ENCODE measurements around the gene COL15A1.
"Not testable (repeated sequence)": the region's sequence is repeated elsewhere in the genome, so short reads cannot be mapped to it uniquely, and the experiment has no call there.

Gene COL15A1

DNA sequence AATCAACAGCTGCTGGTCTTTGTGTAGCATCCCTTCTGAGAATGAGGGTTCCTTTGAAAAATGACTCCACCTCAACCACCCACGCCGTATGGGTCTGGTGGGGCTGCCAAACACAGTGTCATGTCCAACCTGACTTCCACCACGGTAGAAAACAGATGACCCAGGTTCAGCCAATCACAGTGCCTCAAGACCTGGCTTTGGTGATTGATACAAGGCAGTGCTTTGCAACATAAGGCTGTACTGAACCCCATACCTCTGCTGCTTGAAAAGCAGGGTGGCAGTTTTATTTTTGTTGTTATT, 149.7 kb downstream of the COL15A1 start:
- Histone ChIP-seq H3K4me1 (ENCODE audit: insufficient read depth, insufficient read length) (peaks cover 5% of the 10 kb centered on the region), H3K36me3 (ENCODE audit: insufficient read depth, insufficient read length, low read length) (no peaks in the 10 kb centered on the region), H3K27me3 (ENCODE audit: insufficient read depth, insufficient read length) (no peaks in the 10 kb centered on the region), H3K4me3 (ENCODE audit: insufficient read length, low read depth) (no peak overlapping the region), H3K9me3 (ENCODE audit: insufficient read depth, low read length) (peaks cover 16% of the 10 kb centered on the region), H3K9ac (ENCODE audit: insufficient read length, low read depth) (no peak overlapping the region)
- no peak for TF ChIP-seq SUZ12 (IDR thresholded peaks at IDR 0.05; ENCODE audit: extremely low read depth, insufficient read depth, insufficient read length)
- TF ChIP-seq YY1 (IDR thresholded peaks at IDR 0.05; ENCODE audit: insufficient read depth, insufficient read length): no peak
- no peak for TF ChIP-seq ZNF274 (IDR thresholded peaks at IDR 0.05; ENCODE audit: low read depth, low read length)
- no peak for DNase-seq (ENCODE audit: low read depth, low spot score)

DNA sequence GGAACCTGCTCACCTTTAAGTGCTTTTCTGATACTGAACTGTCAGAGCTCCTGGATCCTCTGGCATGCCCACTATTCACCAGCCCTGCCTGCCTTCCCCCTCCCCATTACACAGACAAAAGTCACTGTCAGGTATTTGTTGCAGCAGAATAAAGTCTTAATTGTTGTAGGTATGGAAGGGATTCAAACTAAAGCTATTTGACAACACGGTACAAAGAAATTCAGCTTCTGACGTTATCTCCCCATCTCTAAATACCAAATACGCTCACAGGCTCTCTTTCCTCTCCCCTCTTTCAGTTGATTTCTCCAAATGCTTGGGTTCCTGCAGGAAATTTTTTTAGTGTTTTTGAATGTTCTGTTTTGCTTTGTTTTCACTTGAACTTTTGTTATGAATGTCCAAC, 151.9 kb downstream of the COL15A1 start:
- TF ChIP-seq SUZ12 (IDR thresholded peaks at IDR 0.05; ENCODE audit: extremely low read depth, insufficient read depth, insufficient read length) (no peak), YY1 (IDR thresholded peaks at IDR 0.05; ENCODE audit: insufficient read depth, insufficient read length) (no peak), ZNF274 (IDR thresholded peaks at IDR 0.05; ENCODE audit: low read depth, low read length) (no peak)
- Histone ChIP-seq H3K27me3 (ENCODE audit: insufficient read depth, insufficient read length) (no peaks in the 10 kb centered on the region), H3K36me3 (ENCODE audit: insufficient read depth, insufficient read length, low read length) (no peaks in the 10 kb centered on the region), H3K9me3 (ENCODE audit: insufficient read depth, low read length) (no peaks in the 10 kb centered on the region), H3K9ac (ENCODE audit: insufficient read length, low read depth) (no peak overlapping the region), H3K4me1 (ENCODE audit: insufficient read depth, insufficient read length) (peaks cover 5% of the 10 kb centered on the region), H3K4me3 (ENCODE audit: insufficient read length, low read depth) (no peak overlapping the region)
- DNase-seq (ENCODE audit: low read depth, low spot score): no peak

GRCh38 chr9:99096409-99096808, 152.7 kb downstream of the COL15A1 start:
- Histone ChIP-seq H3K27me3 (ENCODE audit: insufficient read depth, insufficient read length) (no peaks in the 10 kb centered on the region), H3K4me1 (ENCODE audit: insufficient read depth, insufficient read length) (peaks cover 5% of the 10 kb centered on the region), H3K9ac (ENCODE audit: insufficient read length, low read depth) (no peak overlapping the region), H3K9me3 (ENCODE audit: insufficient read depth, low read length) (no peaks in the 10 kb centered on the region), H3K4me3 (ENCODE audit: insufficient read length, low read depth) (no peak overlapping the region), H3K36me3 (ENCODE audit: insufficient read depth, insufficient read length, low read length) (no peaks in the 10 kb centered on the region)
- no peak for TF ChIP-seq ZNF274 (IDR thresholded peaks at IDR 0.05; ENCODE audit: low read depth, low read length)
- TF ChIP-seq YY1 (IDR thresholded peaks at IDR 0.05; ENCODE audit: insufficient read depth, insufficient read length): no peak
- no peak for TF ChIP-seq SUZ12 (IDR thresholded peaks at IDR 0.05; ENCODE audit: extremely low read depth, insufficient read depth, insufficient read length)
- DNase-seq (ENCODE audit: low read depth, low spot score): no peak

DNA sequence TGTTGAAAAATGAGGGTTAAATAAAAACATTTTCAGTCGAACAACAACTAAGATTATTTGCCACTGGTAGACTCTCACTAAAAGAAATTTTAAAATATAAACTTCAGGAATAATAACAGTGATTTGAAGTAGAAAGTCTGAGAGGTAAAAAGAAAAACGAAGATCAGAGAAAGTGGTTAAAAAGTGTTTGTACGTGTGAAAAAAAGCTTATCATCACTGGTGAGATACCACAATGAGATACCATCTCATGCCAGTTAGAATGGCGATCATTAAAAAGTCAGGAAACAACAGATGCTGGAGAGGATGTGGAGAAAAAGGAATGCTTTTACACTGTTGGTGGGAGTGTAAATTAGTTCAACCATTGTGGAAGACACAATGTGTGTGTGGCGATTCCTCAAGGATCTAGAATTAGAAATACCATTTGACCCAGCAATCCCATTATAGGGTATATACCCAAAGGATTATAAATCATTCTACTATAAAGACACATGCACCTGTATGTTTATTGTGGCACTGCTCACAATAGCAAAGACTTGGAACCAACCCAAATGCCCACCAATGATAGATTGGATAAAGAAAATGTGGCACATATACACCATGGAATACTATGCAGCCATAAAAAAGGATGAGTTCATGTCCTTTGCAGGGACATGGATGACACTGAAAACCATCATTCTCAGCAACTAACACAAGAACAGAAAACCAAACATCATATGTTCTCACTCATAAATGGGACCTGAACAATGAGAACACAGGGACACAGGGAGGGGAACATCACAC, 156.3 kb downstream of the COL15A1 start:
- not testable (repeated sequence) for H3K9ac ChIP-seq (ENCODE audit: insufficient read length, low read depth); H3K4me1 ChIP-seq (ENCODE audit: insufficient read depth, insufficient read length); H3K4me3 ChIP-seq (ENCODE audit: insufficient read length, low read depth); DNase-seq (ENCODE audit: low read depth, low spot score); H3K9me3 ChIP-seq (ENCODE audit: insufficient read depth, low read length); H3K36me3 ChIP-seq (ENCODE audit: insufficient read depth, insufficient read length, low read length)
- H3K27me3 ChIP-seq (ENCODE audit: insufficient read depth, insufficient read length): peaks cover 21% of the 10 kb centered on the region

DNA sequence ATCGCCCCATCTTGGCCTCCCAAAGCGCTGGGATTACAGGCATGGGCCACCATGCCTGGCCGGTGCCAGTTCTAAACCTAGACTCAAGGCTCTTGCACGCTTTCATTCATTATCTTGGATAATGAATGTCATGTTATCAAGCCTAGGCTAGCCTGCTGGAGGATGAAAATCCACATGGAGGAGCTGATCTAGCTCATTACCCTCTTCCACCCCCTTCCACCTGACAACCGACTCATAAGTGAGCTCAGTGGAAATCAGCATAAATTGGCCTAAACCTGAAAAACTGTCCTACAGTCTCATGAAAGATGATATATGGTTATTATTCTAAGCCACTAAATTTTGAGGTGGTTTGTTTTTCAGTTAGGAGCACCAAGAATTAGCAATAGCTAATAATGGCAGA, 157.6 kb downstream of the COL15A1 start:
- peaks cover 5% of the 10 kb centered on the region for H3K4me1 ChIP-seq (ENCODE audit: insufficient read depth, insufficient read length)
- H3K4me3 ChIP-seq (ENCODE audit: insufficient read length, low read depth): no peak overlapping the region
- H3K9me3 ChIP-seq (ENCODE audit: insufficient read depth, low read length): no peaks in the 10 kb centered on the region
- no peak overlapping the region for H3K9ac ChIP-seq (ENCODE audit: insufficient read length, low read depth)
- TF ChIP-seq ZNF274 (IDR thresholded peaks at IDR 0.05; ENCODE audit: low read depth, low read length) (no peak), YY1 (IDR thresholded peaks at IDR 0.05; ENCODE audit: insufficient read depth, insufficient read length) (no peak), SUZ12 (IDR thresholded peaks at IDR 0.05; ENCODE audit: extremely low read depth, insufficient read depth, insufficient read length) (no peak)
- DNase-seq (ENCODE audit: low read depth, low spot score): no peak
- H3K36me3 ChIP-seq (ENCODE audit: insufficient read depth, insufficient read length, low read length): no peaks in the 10 kb centered on the region
- peaks cover 24% of the 10 kb centered on the region for H3K27me3 ChIP-seq (ENCODE audit: insufficient read depth, insufficient read length)

- peaks cover 2% of the 10 kb centered on the region for H3K4me1 ChIP-seq (ENCODE audit: insufficient read depth, insufficient read length)
- DNase-seq (ENCODE audit: low read depth, low spot score): no peak
- H3K9ac ChIP-seq (ENCODE audit: insufficient read length, low read depth): no peak overlapping the region
- peaks cover 30% of the 10 kb centered on the region for H3K27me3 ChIP-seq (ENCODE audit: insufficient read depth, insufficient read length)
- H3K4me3 ChIP-seq (ENCODE audit: insufficient read length, low read depth): no peak overlapping the region
- TF ChIP-seq SUZ12 (IDR thresholded peaks at IDR 0.05; ENCODE audit: extremely low read depth, insufficient read depth, insufficient read length): no peak
- no peak for TF ChIP-seq ZNF274 (IDR thresholded peaks at IDR 0.05; ENCODE audit: low read depth, low read length)
- TF ChIP-seq YY1 (IDR thresholded peaks at IDR 0.05; ENCODE audit: insufficient read depth, insufficient read length): no peak
- H3K36me3 ChIP-seq (ENCODE audit: insufficient read depth, insufficient read length, low read length): no peaks in the 10 kb centered on the region
- H3K9me3 ChIP-seq (ENCODE audit: insufficient read depth, low read length): no peaks in the 10 kb centered on the region
Observed at GRCh38 chr9:99101812-99102211, 158.1 kb downstream of the COL15A1 start.

DNA sequence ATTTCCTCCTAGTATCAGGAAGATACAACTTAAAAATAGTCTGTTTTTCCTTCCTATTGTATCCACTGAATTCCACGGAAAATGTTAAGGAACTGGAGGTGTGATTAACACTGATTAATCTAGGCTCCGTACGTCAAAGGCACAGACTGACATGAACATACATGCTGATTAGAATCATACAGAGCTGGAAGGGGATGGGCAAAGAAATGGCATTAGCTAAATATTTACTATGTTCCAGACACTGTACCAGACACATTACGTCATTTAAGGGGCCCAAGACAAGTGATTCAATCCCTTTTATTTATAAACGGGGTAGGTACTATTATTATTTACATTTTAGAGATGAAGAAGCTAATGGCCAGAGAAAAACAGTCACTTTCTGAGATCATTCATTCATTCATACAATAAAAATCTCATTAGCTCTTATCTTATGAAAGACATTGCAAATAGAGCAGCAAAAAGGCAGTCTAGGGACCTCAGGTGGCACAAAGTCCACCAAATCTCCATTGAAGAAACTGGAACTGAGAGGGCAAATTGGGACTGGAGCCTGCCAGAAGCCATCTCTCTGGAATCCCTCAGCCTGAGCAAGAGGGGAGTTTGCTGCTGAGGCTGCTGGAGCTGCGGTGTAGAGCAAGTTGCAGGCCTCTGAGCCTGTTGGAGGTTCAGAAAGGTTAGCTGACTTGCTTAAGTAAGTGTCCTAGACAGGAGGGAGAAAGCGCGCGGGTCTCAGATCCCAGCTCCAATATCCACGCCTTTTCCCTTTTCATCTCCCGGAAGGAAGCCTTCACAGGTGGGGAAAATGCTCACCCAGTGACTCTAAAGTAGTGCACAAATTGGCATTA, 159.6 kb downstream of the COL15A1 start:
- no peak overlapping the region for H3K9ac ChIP-seq (ENCODE audit: insufficient read length, low read depth)
- TF ChIP-seq YY1 (IDR thresholded peaks at IDR 0.05; ENCODE audit: insufficient read depth, insufficient read length): no peak
- TF ChIP-seq ZNF274 (IDR thresholded peaks at IDR 0.05; ENCODE audit: low read depth, low read length): no peak
- no peak for TF ChIP-seq SUZ12 (IDR thresholded peaks at IDR 0.05; ENCODE audit: extremely low read depth, insufficient read depth, insufficient read length)

More for the DNA sequence above, 159.6 kb downstream of the COL15A1 start:
- H3K36me3 ChIP-seq (ENCODE audit: insufficient read depth, insufficient read length, low read length): no peaks in the 10 kb centered on the region
- no peak for DNase-seq (ENCODE audit: low read depth, low spot score)
- H3K4me1 ChIP-seq (ENCODE audit: insufficient read depth, insufficient read length): no peaks in the 10 kb centered on the region
- H3K4me3 ChIP-seq (ENCODE audit: insufficient read length, low read depth): no peak overlapping the region
- peaks cover 33% of the 10 kb centered on the region for H3K27me3 ChIP-seq (ENCODE audit: insufficient read depth, insufficient read length)
- no peaks in the 10 kb centered on the region for H3K9me3 ChIP-seq (ENCODE audit: insufficient read depth, low read length)
